ENCODE measurements around the gene ARID3A.
"Not testable (repeated sequence)": the region's sequence is repeated elsewhere in the genome, so short reads cannot be mapped to it uniquely, and the experiment has no call there.

The ARID3A gene

GRCh38 chr19:925526-926322, at the start of gene ARID3A:
TSS of gene ARID3A (plus strand) at chr19:926035. CDS start at chr19:929529, 3,494 bp downstream.
- no peak for DNase-seq (ENCODE audit: low read depth)

GRCh38 chr19:876089-876488, 49.7 kb upstream of the ARID3A start:
- DNase-seq (ENCODE audit: low read depth), result no peak

- no peak for DNase-seq (ENCODE audit: low read depth)
Observed at GRCh38 chr19:876780-877314, 49.0 kb upstream of the ARID3A start.

- not testable (repeated sequence) for DNase-seq (ENCODE audit: low read depth)
Observed at GRCh38 chr19:877992-878660, 47.7 kb upstream of the ARID3A start.

GRCh38 chr19:878751-879561, 46.9 kb upstream of the ARID3A start:
- not testable (repeated sequence) for DNase-seq (ENCODE audit: low read depth)

- no peak for DNase-seq (ENCODE audit: low read depth)
Observed at GRCh38 chr19:879711-880438, 46.0 kb upstream of the ARID3A start.

- no peak for DNase-seq (ENCODE audit: low read depth)
Observed at GRCh38 chr19:881385-882071, 44.3 kb upstream of the ARID3A start.

- DNase-seq (ENCODE audit: low read depth), result no peak
Observed at GRCh38 chr19:882871-883497, 42.9 kb upstream of the ARID3A start.

GRCh38 chr19:883661-884211, 42.1 kb upstream of the ARID3A start:
- no peak for DNase-seq (ENCODE audit: low read depth)

- DNase-seq (ENCODE audit: low read depth), result no peak
Observed at GRCh38 chr19:884420-885211, 41.2 kb upstream of the ARID3A start.

- DNase-seq (ENCODE audit: low read depth), result no peak
Observed at GRCh38 chr19:885536-886224, 40.2 kb upstream of the ARID3A start.

GRCh38 chr19:887072-887471, 38.8 kb upstream of the ARID3A start:
- DNase-seq (ENCODE audit: low read depth), result no peak

GRCh38 chr19:887599-887998, 38.2 kb upstream of the ARID3A start:
- DNase-seq (ENCODE audit: low read depth), result no peak

- no peak for DNase-seq (ENCODE audit: low read depth)
Observed at GRCh38 chr19:888581-889385, 37.1 kb upstream of the ARID3A start.

GRCh38 chr19:889662-890295, 36.1 kb upstream of the ARID3A start:
- DNase-seq (ENCODE audit: low read depth), result no peak

GRCh38 chr19:890831-891230, 35.0 kb upstream of the ARID3A start:
- no peak for DNase-seq (ENCODE audit: low read depth)

GRCh38 chr19:891421-892200, 34.2 kb upstream of the ARID3A start:
- not testable (repeated sequence) for DNase-seq (ENCODE audit: low read depth)
